ENCODE data around the gene CNST.
"Not testable (repeated sequence)": the region's sequence is repeated elsewhere in the genome, so short reads cannot be mapped to it uniquely, and the experiment has no call there.

CNST gene

GRCh38 chr1:246571309-246571708, 5.1 kb downstream of the CNST start:
- peak overlapping the region; percentile 76 for H3K27ac ChIP-seq (ENCODE audit: insufficient read depth, low read length, poor library complexity, severe bottlenecking)
- H3K36me3 ChIP-seq (ENCODE audit: control insufficient read depth, insufficient read depth, low read length); DNase-seq; H3K9me3 ChIP-seq (ENCODE audit: control insufficient read depth, low read length); H3K27me3 ChIP-seq (replicated peaks; ENCODE audit: control insufficient read depth, insufficient read depth, low read length, poor library complexity, severe bottlenecking): not testable (repeated sequence)
- peak overlapping the region; percentile 14 for H3K4me3 ChIP-seq (ENCODE audit: insufficient read depth, low read depth, low read length, poor library complexity, severe bottlenecking)
- peaks cover 43% of the 10 kb centered on the region for H3K4me1 ChIP-seq (ENCODE audit: control insufficient read depth, insufficient read depth, low read length, poor library complexity, severe bottlenecking)

DNA sequence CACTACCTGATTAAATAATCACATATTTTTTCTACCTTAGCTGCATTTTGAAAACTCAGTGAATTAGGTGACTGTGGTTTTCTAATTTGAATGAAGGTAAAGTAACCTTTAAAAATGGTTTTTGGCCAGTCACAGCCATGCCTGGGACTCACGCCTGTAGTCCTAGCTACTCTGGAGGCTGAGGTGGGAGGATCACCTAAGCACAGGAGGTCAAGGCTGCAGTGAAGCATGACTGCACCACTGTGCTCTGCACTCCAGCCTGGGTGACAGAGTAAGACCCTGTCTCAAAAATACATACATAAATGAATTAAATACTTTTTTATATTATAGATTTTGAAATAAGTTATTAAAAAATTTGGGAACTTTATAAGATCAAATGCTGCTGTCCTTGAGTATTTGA, 5.7 kb downstream of the CNST start:
- Histone ChIP-seq H3K4me3 (ENCODE audit: insufficient read depth, low read depth, low read length, poor library complexity, severe bottlenecking) (peak overlapping the region; percentile 14), H3K4me1 (ENCODE audit: control insufficient read depth, insufficient read depth, low read length, poor library complexity, severe bottlenecking) (peaks cover 43% of the 10 kb centered on the region), H3K9me3 (ENCODE audit: control insufficient read depth, low read length) (no peaks in the 10 kb centered on the region), H3K27me3 (replicated peaks; ENCODE audit: control insufficient read depth, insufficient read depth, low read length, poor library complexity, severe bottlenecking) (no peaks in the 10 kb centered on the region), H3K27ac (ENCODE audit: insufficient read depth, low read length, poor library complexity, severe bottlenecking) (peak overlapping the region; percentile 76), H3K36me3 (ENCODE audit: control insufficient read depth, insufficient read depth, low read length) (no peaks in the 10 kb centered on the region)
- DNase-seq, result no peak

GRCh38 chr1:246572785-246573184, 6.5 kb downstream of the CNST start:
- no peaks in the 10 kb centered on the region for H3K9me3 ChIP-seq (ENCODE audit: control insufficient read depth, low read length)
- DNase-seq, result no peak
- H3K4me1 ChIP-seq (ENCODE audit: control insufficient read depth, insufficient read depth, low read length, poor library complexity, severe bottlenecking), result peaks cover 43% of the 10 kb centered on the region
- no peak overlapping the region for H3K4me3 ChIP-seq (ENCODE audit: insufficient read depth, low read depth, low read length, poor library complexity, severe bottlenecking)
- no peaks in the 10 kb centered on the region for H3K27me3 ChIP-seq (replicated peaks; ENCODE audit: control insufficient read depth, insufficient read depth, low read length, poor library complexity, severe bottlenecking)
- no peaks in the 10 kb centered on the region for H3K36me3 ChIP-seq (ENCODE audit: control insufficient read depth, insufficient read depth, low read length)
- H3K27ac ChIP-seq (ENCODE audit: insufficient read depth, low read length, poor library complexity, severe bottlenecking), result peak overlapping the region; percentile 16

DNA sequence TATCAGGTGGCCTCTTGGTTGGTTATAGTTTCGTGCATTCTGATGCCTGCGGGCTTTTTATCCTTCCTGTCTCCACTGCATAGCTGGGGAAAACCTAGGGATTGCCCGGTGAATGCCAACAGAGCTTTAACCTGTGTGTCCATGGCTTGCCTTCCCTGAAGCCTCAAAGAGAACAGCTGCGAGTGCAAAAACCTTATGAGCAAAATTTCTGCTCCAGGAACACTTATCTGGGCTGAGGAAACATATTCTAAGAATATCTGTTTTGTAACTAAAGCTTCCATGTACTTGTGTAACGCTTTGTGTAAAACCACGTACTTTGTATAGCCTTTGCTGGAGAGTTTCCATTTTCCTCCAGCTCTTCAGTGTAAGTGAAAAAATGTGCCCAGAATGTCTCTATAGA, 7.2 kb downstream of the CNST start:
- Histone ChIP-seq H3K36me3 (ENCODE audit: control insufficient read depth, insufficient read depth, low read length) (no peaks in the 10 kb centered on the region), H3K27ac (ENCODE audit: insufficient read depth, low read length, poor library complexity, severe bottlenecking) (peak overlapping the region; percentile 12), H3K4me1 (ENCODE audit: control insufficient read depth, insufficient read depth, low read length, poor library complexity, severe bottlenecking) (peaks cover 40% of the 10 kb centered on the region), H3K4me3 (ENCODE audit: insufficient read depth, low read depth, low read length, poor library complexity, severe bottlenecking) (no peak overlapping the region), H3K27me3 (replicated peaks; ENCODE audit: control insufficient read depth, insufficient read depth, low read length, poor library complexity, severe bottlenecking) (no peaks in the 10 kb centered on the region), H3K9me3 (ENCODE audit: control insufficient read depth, low read length) (no peaks in the 10 kb centered on the region)
- no peak for DNase-seq

DNA sequence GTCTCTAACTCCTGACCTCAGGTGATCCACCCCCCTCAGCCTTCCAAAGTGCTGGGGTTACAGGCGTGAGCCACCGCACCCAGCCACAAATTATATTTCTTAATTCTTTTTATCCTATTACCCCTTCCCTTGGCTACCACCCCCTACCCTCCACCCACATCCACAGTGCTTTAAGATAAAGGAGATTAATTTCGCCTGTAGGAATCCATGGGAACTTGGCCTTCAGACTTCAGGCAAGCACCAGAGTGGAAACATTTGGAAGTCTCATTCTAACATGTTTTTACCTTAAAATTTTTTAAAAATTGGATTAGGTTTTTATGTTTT, 10.4 kb downstream of the CNST start:
- Histone ChIP-seq H3K36me3 (ENCODE audit: control insufficient read depth, insufficient read depth, low read length) (no peaks in the 10 kb centered on the region), H3K4me1 (ENCODE audit: control insufficient read depth, insufficient read depth, low read length, poor library complexity, severe bottlenecking) (peaks cover 19% of the 10 kb centered on the region), H3K9me3 (ENCODE audit: control insufficient read depth, low read length) (no peaks in the 10 kb centered on the region), H3K4me3 (ENCODE audit: insufficient read depth, low read depth, low read length, poor library complexity, severe bottlenecking) (no peak overlapping the region), H3K27me3 (replicated peaks; ENCODE audit: control insufficient read depth, insufficient read depth, low read length, poor library complexity, severe bottlenecking) (no peaks in the 10 kb centered on the region), H3K27ac (ENCODE audit: insufficient read depth, low read length, poor library complexity, severe bottlenecking) (no peak overlapping the region)
- DNase-seq, result no peak

DNA sequence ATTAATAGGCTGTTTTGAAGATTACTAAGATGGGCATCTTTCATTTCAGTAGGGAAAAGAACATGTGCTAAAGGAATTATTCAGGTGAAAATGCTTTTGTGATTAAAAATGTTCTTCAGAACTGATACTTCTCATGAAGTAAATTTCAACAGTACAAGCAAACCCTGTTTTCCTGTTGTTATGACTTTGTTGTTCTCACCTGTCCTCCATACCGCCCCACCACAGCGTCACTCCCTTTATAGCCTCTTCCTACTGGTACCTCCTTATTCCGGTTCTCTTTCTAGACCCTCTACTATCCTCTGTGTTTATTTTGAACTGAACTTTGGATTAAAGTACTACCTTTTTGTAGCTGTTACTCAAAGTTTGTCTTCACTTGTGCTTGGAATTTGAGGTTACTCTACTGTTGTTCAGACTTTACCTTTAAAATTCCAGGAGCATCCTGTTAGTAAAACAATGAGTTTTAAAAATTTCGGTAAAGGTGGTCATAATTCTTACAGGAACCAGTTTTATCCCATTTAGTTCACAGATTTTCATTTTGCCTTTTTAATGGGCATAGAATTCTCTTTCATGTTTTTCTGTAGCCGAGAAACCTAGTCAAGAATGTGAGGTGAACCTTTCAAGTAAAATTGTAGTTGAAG, 10.9 kb downstream of the CNST start:
- no peak for DNase-seq
- H3K27me3 ChIP-seq (replicated peaks; ENCODE audit: control insufficient read depth, insufficient read depth, low read length, poor library complexity, severe bottlenecking), result no peaks in the 10 kb centered on the region
- no peak overlapping the region for H3K4me3 ChIP-seq (ENCODE audit: insufficient read depth, low read depth, low read length, poor library complexity, severe bottlenecking)
- H3K4me1 ChIP-seq (ENCODE audit: control insufficient read depth, insufficient read depth, low read length, poor library complexity, severe bottlenecking), result peaks cover 15% of the 10 kb centered on the region
- no peaks in the 10 kb centered on the region for H3K36me3 ChIP-seq (ENCODE audit: control insufficient read depth, insufficient read depth, low read length)
- H3K9me3 ChIP-seq (ENCODE audit: control insufficient read depth, low read length), result no peaks in the 10 kb centered on the region
- peak overlapping the region; percentile 11 for H3K27ac ChIP-seq (ENCODE audit: insufficient read depth, low read length, poor library complexity, severe bottlenecking)

DNA sequence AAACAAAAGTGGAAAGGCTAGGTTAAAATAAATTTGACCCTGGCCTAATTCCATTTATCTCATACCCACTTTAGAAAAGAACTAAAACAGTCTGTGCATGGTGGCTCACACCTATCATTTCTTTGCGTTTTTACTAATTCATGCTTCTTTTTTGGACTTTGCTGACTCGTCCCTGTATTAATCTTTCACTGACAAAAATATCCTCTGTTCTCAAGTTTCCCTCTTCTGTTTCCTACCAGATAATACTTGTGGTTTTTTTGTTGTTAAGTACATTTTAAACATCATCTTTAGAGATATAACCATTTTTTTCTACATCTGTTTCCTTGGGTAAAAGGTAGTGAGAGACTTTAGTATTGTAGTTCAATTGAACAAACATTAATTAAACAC, 11.5 kb downstream of the CNST start:
- Histone ChIP-seq H3K27ac (ENCODE audit: insufficient read depth, low read length, poor library complexity, severe bottlenecking) (no peak overlapping the region), H3K4me3 (ENCODE audit: insufficient read depth, low read depth, low read length, poor library complexity, severe bottlenecking) (no peak overlapping the region)
- DNase-seq, result no peak

GRCh38 chr1:246579818-246580217, 13.6 kb downstream of the CNST start:
- H3K9me3 ChIP-seq (ENCODE audit: control insufficient read depth, low read length), result no peaks in the 10 kb centered on the region
- no peak for DNase-seq
- no peaks in the 10 kb centered on the region for H3K27me3 ChIP-seq (replicated peaks; ENCODE audit: control insufficient read depth, insufficient read depth, low read length, poor library complexity, severe bottlenecking)
- H3K4me1 ChIP-seq (ENCODE audit: control insufficient read depth, insufficient read depth, low read length, poor library complexity, severe bottlenecking), result no peaks in the 10 kb centered on the region
- peaks cover 6% of the 10 kb centered on the region for H3K36me3 ChIP-seq (ENCODE audit: control insufficient read depth, insufficient read depth, low read length)
- H3K4me3 ChIP-seq (ENCODE audit: insufficient read depth, low read depth, low read length, poor library complexity, severe bottlenecking), result no peak overlapping the region
- no peak overlapping the region for H3K27ac ChIP-seq (ENCODE audit: insufficient read depth, low read length, poor library complexity, severe bottlenecking)

More for the DNA sequence above, 11.5 kb downstream of the CNST start:
- peaks cover 10% of the 10 kb centered on the region for H3K4me1 ChIP-seq (ENCODE audit: control insufficient read depth, insufficient read depth, low read length, poor library complexity, severe bottlenecking)
- no peaks in the 10 kb centered on the region for H3K27me3 ChIP-seq (replicated peaks; ENCODE audit: control insufficient read depth, insufficient read depth, low read length, poor library complexity, severe bottlenecking)
- no peaks in the 10 kb centered on the region for H3K9me3 ChIP-seq (ENCODE audit: control insufficient read depth, low read length)
- no peaks in the 10 kb centered on the region for H3K36me3 ChIP-seq (ENCODE audit: control insufficient read depth, insufficient read depth, low read length)

DNA sequence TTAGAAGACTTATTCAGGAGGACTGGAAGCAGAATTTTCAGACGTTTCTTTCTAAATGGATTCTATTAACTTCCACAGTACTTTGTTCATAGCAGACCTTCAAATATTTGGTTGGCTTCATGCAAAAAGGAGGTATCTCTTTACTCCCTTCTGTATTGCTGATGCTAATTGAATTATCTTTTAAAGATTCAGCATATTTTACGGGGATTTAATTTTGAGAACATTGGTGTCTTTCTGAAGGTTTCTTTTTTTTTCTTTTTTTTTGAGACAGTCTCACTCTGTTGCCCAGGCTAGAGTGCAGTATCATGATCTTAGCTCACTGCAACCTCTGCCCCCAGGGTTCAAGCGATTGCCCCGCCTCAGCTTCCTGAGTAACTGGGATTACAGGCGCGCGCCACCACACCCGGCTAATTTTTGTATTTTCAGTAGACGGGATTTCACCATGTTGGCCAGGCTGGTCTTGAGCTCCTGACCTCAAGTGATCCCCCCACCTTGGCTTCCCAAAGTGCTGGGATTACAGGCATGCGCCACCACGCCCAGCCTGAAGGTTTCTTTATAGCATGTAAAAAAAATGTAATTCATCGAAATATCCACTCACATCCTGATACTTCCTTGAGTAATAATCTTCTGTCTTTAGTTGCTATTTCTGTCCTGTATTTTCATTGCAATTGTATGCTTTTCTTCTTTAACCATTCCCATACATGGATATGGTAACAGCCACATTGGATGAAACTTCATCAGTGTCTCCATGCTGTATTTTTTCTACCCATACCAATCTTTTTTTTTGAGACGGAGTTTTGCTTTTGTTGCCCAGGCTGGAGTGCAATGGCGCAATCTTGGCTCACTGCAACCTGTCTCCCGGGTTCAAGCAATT, 14.5 kb downstream of the CNST start:
- H3K27me3 ChIP-seq (replicated peaks; ENCODE audit: control insufficient read depth, insufficient read depth, low read length, poor library complexity, severe bottlenecking), result no peaks in the 10 kb centered on the region
- H3K4me3 ChIP-seq (ENCODE audit: insufficient read depth, low read depth, low read length, poor library complexity, severe bottlenecking), result no peak overlapping the region
- no peaks in the 10 kb centered on the region for H3K9me3 ChIP-seq (ENCODE audit: control insufficient read depth, low read length)
- no peak overlapping the region for H3K27ac ChIP-seq (ENCODE audit: insufficient read depth, low read length, poor library complexity, severe bottlenecking)
- peaks cover 6% of the 10 kb centered on the region for H3K36me3 ChIP-seq (ENCODE audit: control insufficient read depth, insufficient read depth, low read length)
- DNase-seq, result no peak
- peaks cover under 1% of the 10 kb centered on the region for H3K4me1 ChIP-seq (ENCODE audit: control insufficient read depth, insufficient read depth, low read length, poor library complexity, severe bottlenecking)

DNA sequence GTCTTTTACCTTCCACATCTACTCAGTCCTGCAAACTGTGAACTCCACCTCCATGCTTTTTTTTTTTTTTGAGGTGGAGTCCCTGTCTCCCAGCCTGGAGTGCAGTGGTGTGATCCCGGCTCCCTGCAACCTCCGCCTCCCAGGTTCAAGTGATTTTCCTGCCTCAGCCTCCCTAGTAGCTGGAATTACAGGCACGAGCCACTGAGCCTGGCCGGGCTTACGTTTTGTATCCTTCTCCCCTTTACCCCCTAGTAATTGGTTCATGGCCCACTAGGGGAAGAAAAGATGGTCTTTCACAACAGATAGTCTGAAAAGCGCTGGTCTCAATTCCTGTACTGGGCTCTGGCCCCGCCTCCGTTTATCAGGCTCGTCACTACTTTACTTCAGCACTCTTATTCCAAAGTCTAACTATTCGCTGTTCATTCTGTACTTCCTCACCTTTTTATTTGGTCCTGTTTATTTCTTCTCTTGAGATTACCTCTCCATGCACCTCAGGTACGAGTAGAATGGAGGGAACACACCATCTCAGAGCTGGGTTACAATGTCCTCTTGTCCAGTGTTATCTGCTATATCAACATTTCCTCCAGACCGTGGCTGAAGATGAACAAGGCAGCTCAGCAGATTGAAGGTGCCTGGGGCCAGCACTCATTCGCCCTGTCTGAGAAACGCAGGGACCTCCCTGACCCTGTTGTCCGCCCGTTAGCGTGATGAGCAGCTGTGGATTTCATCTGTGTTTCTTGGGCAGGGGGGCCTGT, 16.2 kb downstream of the CNST start:
- Histone ChIP-seq H3K4me1 (ENCODE audit: control insufficient read depth, insufficient read depth, low read length, poor library complexity, severe bottlenecking) (peaks cover 2% of the 10 kb centered on the region), H3K27me3 (replicated peaks; ENCODE audit: control insufficient read depth, insufficient read depth, low read length, poor library complexity, severe bottlenecking) (no peaks in the 10 kb centered on the region), H3K4me3 (ENCODE audit: insufficient read depth, low read depth, low read length, poor library complexity, severe bottlenecking) (no peak overlapping the region), H3K27ac (ENCODE audit: insufficient read depth, low read length, poor library complexity, severe bottlenecking) (no peak overlapping the region), H3K36me3 (ENCODE audit: control insufficient read depth, insufficient read depth, low read length) (peaks cover 6% of the 10 kb centered on the region), H3K9me3 (ENCODE audit: control insufficient read depth, low read length) (no peaks in the 10 kb centered on the region)
- no peak for DNase-seq
